Measurements from ENCODE around the gene PFN1. TPM values are rescaled to one million over a fixed set of nuclear protein-coding genes. Genes with fewer than 3 reads are reported as not detected.

Gene PFN1
- total RNA-seq, 1 donor from 2014 or later: 182 TPM

GRCh38 chr17:4947010-4947410, 1.3 kb downstream of the PFN1 start:
- peak overlapping the region; percentile 100 for H3K27ac ChIP-seq (replicated peaks)
- H3K4me3 ChIP-seq: peak overlapping the region; percentile 99
- no peaks in the 10 kb centered on the region for H3K27me3 ChIP-seq (ENCODE audit: low read depth)
- DNase-seq: no peak
- H3K9me3 ChIP-seq (replicated peaks): no peaks in the 10 kb centered on the region
- TF ChIP-seq CTCF (IDR thresholded peaks at IDR 0.05; ENCODE audit: borderline replicate concordance): no peak
- peaks cover 48% of the 10 kb centered on the region for H3K36me3 ChIP-seq
- H3K4me1 ChIP-seq: peaks cover 84% of the 10 kb centered on the region
- intact Hi-C loops (cut with micrococcal nuclease): no loop called here

- no peak for TF ChIP-seq CTCF (IDR thresholded peaks at IDR 0.05; ENCODE audit: borderline replicate concordance)
- H3K4me3 ChIP-seq: peak overlapping the region; percentile 99
- H3K36me3 ChIP-seq: peaks cover 51% of the 10 kb centered on the region
- H3K27ac ChIP-seq (replicated peaks): peak overlapping the region; percentile 100
- intact Hi-C loops (cut with micrococcal nuclease): no loop called here
- H3K4me1 ChIP-seq: peaks cover 90% of the 10 kb centered on the region
- H3K27me3 ChIP-seq (ENCODE audit: low read depth): no peaks in the 10 kb centered on the region
- no peaks in the 10 kb centered on the region for H3K9me3 ChIP-seq (replicated peaks)
- no peak for DNase-seq
Observed at GRCh38 chr17:4946312-4946976, 1.9 kb downstream of the PFN1 start.

GRCh38 chr17:4945944-4946280, 2.4 kb downstream of the PFN1 start:
- intact Hi-C loops (cut with micrococcal nuclease): no loop called here
- DNase-seq: no peak
- H3K4me3 ChIP-seq: peak overlapping the region; percentile 99
- peak overlapping the region; percentile 100 for H3K27ac ChIP-seq (replicated peaks)
- no peaks in the 10 kb centered on the region for H3K9me3 ChIP-seq (replicated peaks)
- H3K36me3 ChIP-seq: peaks cover 51% of the 10 kb centered on the region
- no peak for TF ChIP-seq CTCF (IDR thresholded peaks at IDR 0.05; ENCODE audit: borderline replicate concordance)
- H3K27me3 ChIP-seq (ENCODE audit: low read depth): no peaks in the 10 kb centered on the region
- peaks cover 92% of the 10 kb centered on the region for H3K4me1 ChIP-seq

- no peaks in the 10 kb centered on the region for H3K27me3 ChIP-seq (ENCODE audit: low read depth)
- peak; percentile 72 for DNase-seq
- peak overlapping the region; percentile 99 for H3K4me3 ChIP-seq
- no peak for TF ChIP-seq CTCF (IDR thresholded peaks at IDR 0.05; ENCODE audit: borderline replicate concordance)
- no peaks in the 10 kb centered on the region for H3K9me3 ChIP-seq (replicated peaks)
- peaks cover 92% of the 10 kb centered on the region for H3K4me1 ChIP-seq
- intact Hi-C loops (cut with micrococcal nuclease): no loop called here
- H3K27ac ChIP-seq (replicated peaks): peak overlapping the region; percentile 100
- H3K36me3 ChIP-seq: peaks cover 51% of the 10 kb centered on the region
Observed at GRCh38 chr17:4945176-4945943, 3.0 kb downstream of the PFN1 start.

- no peaks in the 10 kb centered on the region for H3K27me3 ChIP-seq (ENCODE audit: low read depth)
- peak overlapping the region; percentile 99 for H3K4me3 ChIP-seq
- no peak for TF ChIP-seq CTCF (IDR thresholded peaks at IDR 0.05; ENCODE audit: borderline replicate concordance)
- peaks cover 89% of the 10 kb centered on the region for H3K4me1 ChIP-seq
- DNase-seq: no peak
- H3K9me3 ChIP-seq (replicated peaks): no peaks in the 10 kb centered on the region
- peak overlapping the region; percentile 100 for H3K27ac ChIP-seq (replicated peaks)
- peaks cover 51% of the 10 kb centered on the region for H3K36me3 ChIP-seq
- intact Hi-C loops (cut with micrococcal nuclease): no loop called here
Observed at GRCh38 chr17:4944554-4945175, 3.7 kb downstream of the PFN1 start.
